HG03565 (cell line): ENCODE measurements around the gene GXYLT1.
"Not testable (repeated sequence)": the region's sequence is repeated elsewhere in the genome, so short reads cannot be mapped to it uniquely, and the experiment has no call there.

Experiments
- ATAC-seq: cut with Tn5 transposase; IDR thresholded peaks from one replicate; pipeline ENCODE4 v1.9.1; 2021; ENCODE audit warnings: mild to moderate bottlenecking, moderate library complexity; ENCODE audit not compliant: unreplicated experiment

The GXYLT1 gene

DNA sequence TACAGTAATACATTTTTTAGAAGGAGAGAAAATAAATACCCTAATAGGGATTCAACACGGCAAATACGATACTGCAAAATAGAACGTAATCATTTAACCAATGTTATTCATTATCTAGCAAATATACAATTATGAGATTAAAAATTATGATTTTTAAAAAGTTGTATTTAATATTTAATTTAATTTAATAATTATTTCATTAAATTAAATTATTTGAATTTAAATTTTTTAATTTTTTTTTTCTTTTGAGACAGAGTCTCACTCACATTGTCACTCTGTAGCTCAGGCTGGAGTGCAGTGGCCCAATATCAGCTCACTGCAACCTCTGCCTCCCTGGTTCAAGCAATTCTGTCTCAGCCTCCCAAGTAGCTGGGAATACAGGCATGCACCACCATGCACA lies 42.0 kb downstream of the GXYLT1 start:
- ATAC-seq: no peak

GRCh38 chr12:42099433-42099832 lies 45.2 kb downstream of the GXYLT1 start:
- no peak for ATAC-seq

DNA sequence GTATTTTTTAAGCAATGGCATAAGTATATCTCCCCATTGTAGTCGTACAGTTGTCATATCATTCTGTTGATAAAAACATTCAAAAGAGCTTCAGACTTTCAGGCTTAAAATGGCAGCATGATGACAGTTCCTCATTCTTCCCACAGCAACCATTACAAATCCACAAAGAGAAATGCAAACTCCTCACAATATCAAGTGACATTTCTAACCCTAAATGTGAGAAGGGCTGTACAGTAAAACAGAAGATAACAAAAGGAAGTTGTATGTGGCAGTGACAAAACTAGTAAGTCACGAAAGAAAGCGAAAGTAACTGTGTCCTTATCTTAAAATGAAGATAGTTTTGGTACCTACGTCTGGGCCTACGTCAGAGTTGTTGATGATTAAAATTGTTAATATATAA lies 46.7 kb downstream of the GXYLT1 start:
- ATAC-seq: peak; percentile 96

GRCh38 chr12:42094277-42094676 lies 50.4 kb downstream of the GXYLT1 start:
- no peak for ATAC-seq

DNA sequence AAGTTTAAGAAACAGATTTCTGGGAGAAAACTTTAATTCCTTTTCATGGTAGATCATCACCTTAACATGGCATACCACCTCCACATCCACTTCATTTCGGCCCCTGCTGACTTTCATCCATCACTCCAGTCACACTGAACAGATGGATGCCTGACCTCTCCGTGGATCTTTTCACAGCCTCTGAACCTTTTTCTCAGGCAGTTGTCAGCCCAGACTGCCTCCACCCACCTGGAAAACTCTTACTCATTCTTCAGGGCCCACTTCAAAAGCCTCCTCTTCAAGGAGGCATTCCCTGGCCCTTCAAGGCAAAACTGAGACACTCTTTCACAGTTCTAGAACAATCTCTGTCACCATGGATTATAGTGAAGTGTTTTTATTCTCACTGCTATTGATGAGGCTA lies 52.9 kb downstream of the GXYLT1 start:
- ATAC-seq: no peak

GRCh38 chr12:42090899-42091298 lies 53.8 kb downstream of the GXYLT1 start:
- ATAC-seq: no peak

- no peak for ATAC-seq
Measured at GRCh38 chr12:42086031-42086430, 58.6 kb downstream of the GXYLT1 start.

- ATAC-seq: no peak
Measured at GRCh38 chr12:42085594-42085993, 59.1 kb downstream of the GXYLT1 start.

DNA sequence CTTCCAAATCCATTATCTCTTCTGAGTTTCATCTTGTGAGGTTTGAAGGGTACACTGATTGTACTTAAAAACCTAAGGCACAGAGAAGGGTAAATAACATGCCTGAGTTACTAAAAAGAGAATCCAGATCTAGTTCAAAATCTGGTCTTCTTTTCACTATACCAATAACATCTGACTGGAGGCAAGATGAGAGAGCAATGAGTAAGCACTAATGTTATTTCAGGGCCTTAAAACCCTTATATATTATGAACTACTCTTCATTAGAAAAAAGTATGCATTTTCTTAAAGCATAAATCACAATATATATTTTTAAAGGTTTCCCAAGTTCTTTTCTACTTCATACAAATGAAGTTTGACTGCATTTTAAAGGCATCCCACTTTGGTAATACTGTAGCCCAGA lies 60.2 kb downstream of the GXYLT1 start:
- ATAC-seq: no peak

- no peak for ATAC-seq
Measured at GRCh38 chr12:42076976-42077375, 67.7 kb downstream of the GXYLT1 start.

DNA sequence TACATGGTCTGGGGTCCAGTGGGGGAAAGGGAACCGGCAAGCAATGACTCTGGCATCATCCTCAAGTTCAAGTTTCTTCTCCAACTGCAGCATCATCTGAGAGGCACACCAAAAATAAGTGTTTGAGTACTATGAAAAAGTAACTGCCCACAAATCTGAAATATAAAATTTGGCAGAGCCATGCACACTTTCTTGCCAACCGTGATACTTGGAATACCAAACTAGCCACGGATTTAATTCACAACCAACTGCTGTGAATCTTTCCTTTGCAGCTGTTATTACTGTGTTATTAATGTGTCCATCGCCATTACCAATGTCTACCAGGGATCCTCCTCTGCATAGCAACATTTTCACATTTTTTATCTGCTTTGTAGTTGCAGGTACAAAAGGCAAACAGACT lies 74.6 kb downstream of the GXYLT1 start:
- ATAC-seq: no peak

DNA sequence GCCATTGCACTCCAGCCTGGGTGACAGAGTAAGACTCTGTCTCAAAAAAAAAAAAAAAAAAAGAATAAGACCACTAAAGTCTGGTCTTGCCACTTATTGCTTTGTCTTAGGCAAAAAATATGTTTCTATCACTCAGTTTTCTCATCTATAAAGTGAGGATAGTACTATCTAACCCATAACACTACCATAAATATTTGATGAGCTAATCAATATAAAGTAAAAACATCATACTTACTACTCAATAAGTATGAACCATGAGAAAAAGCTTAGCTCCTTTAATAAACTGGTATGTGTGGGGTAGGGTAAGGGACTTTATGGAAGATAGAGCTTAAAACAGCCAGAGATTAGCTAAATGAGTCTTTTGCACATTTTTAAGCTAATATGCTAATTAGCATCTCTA lies 85.5 kb downstream of the GXYLT1 start:
- ATAC-seq: no peak

DNA sequence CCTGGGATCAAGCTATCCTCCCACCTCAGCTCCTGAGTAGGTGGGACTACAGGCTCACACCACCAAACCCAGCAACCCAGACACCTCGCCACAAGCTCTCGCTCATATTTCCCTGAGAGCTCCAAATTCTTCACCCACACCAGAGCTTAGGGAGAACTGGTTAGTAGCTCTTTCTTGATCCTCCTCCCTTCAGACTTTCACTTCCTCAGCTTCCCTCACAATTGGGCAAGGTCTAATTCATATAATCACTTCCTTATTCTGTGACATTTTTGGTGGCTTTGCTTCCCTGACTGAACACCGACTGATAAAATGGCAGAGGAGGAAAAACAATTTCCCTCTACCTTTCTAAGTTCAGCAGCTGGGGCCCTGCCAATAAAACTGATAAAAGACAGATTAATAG lies 88.5 kb downstream of the GXYLT1 start:
- peak; percentile 92 for ATAC-seq

DNA sequence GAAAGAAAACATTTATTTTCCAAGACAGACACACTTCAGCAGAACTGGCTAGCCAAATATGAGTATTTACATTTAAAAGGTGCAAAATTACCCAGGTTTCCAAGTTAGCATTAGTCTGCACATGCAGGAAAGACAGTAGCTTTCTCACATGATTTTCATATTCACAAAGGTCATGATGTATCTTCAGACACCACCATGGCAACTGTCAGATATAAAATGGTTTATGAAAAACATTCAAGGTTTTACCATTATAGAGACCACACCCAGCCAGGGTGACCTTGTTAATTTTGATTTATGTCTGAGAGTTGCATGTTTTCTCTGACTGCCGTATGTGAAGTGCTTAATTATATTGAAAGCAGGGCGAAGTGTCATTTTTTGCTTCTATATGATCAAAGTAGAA lies 91.2 kb downstream of the GXYLT1 start:
- no peak for ATAC-seq

GRCh38 chr12:42048980-42049379 lies 95.7 kb downstream of the GXYLT1 start:
- ATAC-seq: not testable (repeated sequence)

DNA sequence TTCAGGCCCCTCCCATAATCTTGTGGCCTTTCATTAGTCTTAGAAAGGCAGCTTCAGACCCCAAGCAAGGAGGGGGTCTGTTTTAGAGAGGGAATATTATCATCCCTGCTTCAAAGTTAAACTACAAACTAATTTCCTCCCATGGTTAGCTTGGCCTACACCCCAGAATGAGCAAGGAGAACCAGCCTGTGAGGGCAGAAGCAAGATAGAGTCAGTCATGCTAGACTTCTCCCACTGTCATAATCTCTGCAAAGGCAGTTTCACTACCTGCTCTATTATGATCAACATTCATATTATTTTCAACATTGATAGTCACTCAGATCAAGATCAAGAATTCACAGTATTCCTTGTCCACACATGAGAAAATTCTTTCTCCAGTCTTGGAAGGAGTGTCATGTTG lies 105.1 kb downstream of the GXYLT1 start:
- no peak for ATAC-seq

DNA sequence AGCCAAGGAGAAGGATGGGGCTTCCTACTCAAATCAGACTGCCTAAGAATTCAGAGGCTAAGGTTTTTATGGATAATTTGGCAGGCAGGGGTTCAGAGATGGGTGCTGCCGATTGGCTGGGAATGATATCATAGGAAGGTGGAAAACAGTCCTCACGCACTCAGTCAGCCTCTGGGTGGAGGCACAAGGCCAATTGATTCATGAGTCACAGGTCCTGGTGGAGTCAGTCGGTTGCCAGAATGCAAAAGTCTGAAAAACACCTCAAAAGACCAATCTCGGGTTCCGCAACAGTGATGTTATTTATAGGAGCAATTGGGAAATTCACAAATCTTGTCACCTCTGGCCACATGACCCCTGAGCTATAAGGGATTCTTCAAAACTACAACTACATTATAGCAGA lies 105.5 kb downstream of the GXYLT1 start:
- no peak for ATAC-seq

- no peak for ATAC-seq
Measured at GRCh38 chr12:42031847-42032564, 112.7 kb downstream of the GXYLT1 start.
